Measurements from ENCODE around the gene ITGBL1.

DNA sequence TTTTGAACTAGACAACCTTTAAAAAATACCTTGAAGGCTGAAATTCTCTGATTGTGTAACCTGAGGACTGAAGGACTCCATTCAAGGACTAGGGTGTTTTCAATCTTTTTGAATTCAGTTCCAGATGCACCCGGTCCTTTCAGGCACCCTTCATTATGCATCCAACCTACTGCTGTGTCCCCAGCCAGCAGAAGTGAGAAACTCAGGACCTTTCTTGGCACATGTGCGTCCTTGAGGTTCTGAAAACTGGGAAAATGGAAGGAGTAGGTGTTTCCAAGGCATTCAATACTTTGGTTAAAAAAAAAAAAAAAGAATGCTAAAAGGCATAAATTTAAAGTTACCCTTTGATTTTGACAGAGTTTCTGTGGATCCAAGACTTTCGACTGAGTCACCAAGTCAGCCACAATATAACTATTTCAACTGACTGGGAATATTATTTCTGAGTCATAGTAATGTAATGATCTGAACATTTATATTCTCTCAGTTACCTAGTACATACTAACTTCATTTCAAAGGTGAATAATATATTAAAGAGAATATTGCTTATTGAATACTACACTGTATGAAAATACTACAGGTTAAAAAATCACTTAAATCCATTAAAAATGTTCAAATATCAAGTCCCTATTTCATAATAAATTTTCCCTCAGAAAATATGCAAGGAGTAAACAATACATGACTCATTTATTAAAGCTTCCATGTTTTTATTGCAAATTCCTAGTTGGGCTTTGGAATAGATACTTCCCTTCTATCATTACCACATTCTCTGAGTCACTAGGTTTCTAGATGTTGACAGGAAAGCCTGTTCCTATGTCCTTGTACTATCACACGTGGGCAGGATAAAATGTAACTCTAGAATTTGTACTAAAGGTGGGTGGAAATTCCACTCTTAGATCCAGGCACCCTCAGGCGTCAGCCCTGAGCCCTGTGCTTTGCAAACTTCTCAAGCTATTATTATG lies 2.4 kb upstream of the ITGBL1 start:
- TF ChIP-seq, protein P1, sequence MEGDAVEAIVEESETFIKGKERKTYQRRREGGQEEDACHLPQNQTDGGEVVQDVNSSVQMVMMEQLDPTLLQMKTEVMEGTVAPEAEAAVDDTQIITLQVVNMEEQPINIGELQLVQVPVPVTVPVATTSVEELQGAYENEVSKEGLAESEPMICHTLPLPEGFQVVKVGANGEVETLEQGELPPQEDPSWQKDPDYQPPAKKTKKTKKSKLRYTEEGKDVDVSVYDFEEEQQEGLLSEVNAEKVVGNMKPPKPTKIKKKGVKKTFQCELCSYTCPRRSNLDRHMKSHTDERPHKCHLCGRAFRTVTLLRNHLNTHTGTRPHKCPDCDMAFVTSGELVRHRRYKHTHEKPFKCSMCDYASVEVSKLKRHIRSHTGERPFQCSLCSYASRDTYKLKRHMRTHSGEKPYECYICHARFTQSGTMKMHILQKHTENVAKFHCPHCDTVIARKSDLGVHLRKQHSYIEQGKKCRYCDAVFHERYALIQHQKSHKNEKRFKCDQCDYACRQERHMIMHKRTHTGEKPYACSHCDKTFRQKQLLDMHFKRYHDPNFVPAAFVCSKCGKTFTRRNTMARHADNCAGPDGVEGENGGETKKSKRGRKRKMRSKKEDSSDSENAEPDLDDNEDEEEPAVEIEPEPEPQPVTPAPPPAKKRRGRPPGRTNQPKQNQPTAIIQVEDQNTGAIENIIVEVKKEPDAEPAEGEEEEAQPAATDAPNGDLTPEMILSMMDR (conservative IDR thresholded peaks at IDR 0.05; ENCODE audit: low read depth, low read length) = no peak
- no peak for TF ChIP-seq EZH2phosphoT487 (IDR thresholded peaks at IDR 0.05; ENCODE audit: borderline replicate concordance, low read length)
- no peak for TF ChIP-seq EZH2 (IDR thresholded peaks at IDR 0.05; ENCODE audit: low read length, unreplicated experiment)
